ENCODE results near the gene RILPL1. TPM values are rescaled to one million over a fixed set of nuclear protein-coding genes. Genes with fewer than 3 reads are reported as not detected.
"Not testable (repeated sequence)": the region's sequence is repeated elsewhere in the genome, so short reads cannot be mapped to it uniquely, and the experiment has no call there.

RILPL1 gene
- total RNA-seq, 2 experiments from 2014 or later: 0.38 to 0.86 TPM

GRCh38 chr12:123453165-123453564 is 80.4 kb downstream of the RILPL1 start:
- Histone ChIP-seq H2AFZ (ENCODE audit: low read length) (no peak overlapping the region), H3K36me3 (ENCODE audit: insufficient read depth, low read length) (no peaks in the 10 kb centered on the region), H3K79me2 (ENCODE audit: insufficient read depth, low read depth, low read length) (no peaks in the 10 kb centered on the region), H3K4me3 (ENCODE audit: low read depth, low read length, poor library complexity, severe bottlenecking) (no peak overlapping the region), H4K20me1 (ENCODE audit: insufficient read depth, low read length) (no peaks in the 10 kb centered on the region), H3K4me1 (ENCODE audit: insufficient read depth, low read length, poor library complexity, severe bottlenecking) (peaks cover 5% of the 10 kb centered on the region), H3K27ac (ENCODE audit: low read depth, low read length, poor library complexity, severe bottlenecking) (no peak overlapping the region), H3K9me3 (ENCODE audit: low read length) (no peaks in the 10 kb centered on the region), H3K4me2 (ENCODE audit: low read length) (no peak overlapping the region), H3K9me2 (ENCODE audit: insufficient read depth, low read length) (no peaks in the 10 kb centered on the region)
- CTCF ChIA-PET (ENCODE audit: unreplicated experiment): no interaction called here
- DNase-seq (ENCODE audit: low spot score): no peak
- BruUV-seq (replicated peaks): no TSS peak
- POLR2A ChIA-PET: no interaction called here
- TF ChIP-seq CTCF (conservative IDR thresholded peaks at IDR 0.05; ENCODE audit: low read length) (no peak), EZH2phosphoT487 (IDR thresholded peaks at IDR 0.05; ENCODE audit: borderline replicate concordance, low read depth, low read length) (no peak)
- intact Hi-C loops (cut with micrococcal nuclease; ENCODE audit: unreplicated experiment): no loop called here

- H3K36me3 ChIP-seq (ENCODE audit: insufficient read depth, low read length); H3K4me1 ChIP-seq (ENCODE audit: insufficient read depth, low read length, poor library complexity, severe bottlenecking); H3K4me2 ChIP-seq (ENCODE audit: low read length); H3K9me3 ChIP-seq (ENCODE audit: low read length); H3K79me2 ChIP-seq (ENCODE audit: insufficient read depth, low read depth, low read length); H3K4me3 ChIP-seq (ENCODE audit: low read depth, low read length, poor library complexity, severe bottlenecking); intact Hi-C loops (cut with micrococcal nuclease; ENCODE audit: unreplicated experiment); H3K27ac ChIP-seq (ENCODE audit: low read depth, low read length, poor library complexity, severe bottlenecking); CTCF ChIA-PET (ENCODE audit: unreplicated experiment); H3K9me2 ChIP-seq (ENCODE audit: insufficient read depth, low read length); BruUV-seq (replicated peaks); H2AFZ ChIP-seq (ENCODE audit: low read length); H4K20me1 ChIP-seq (ENCODE audit: insufficient read depth, low read length); DNase-seq (ENCODE audit: low spot score): not testable (repeated sequence)
- POLR2A ChIA-PET: interaction anchor here (0.6 to 0.9 kb wide), 5 partner anchors 25 to 264 kb away, joined by 3 to 5 read pairs (median 4); no protein-coding TSS in a partner anchor
Measured at GRCh38 chr12:123452276-123452550, 81.3 kb downstream of the RILPL1 start.

GRCh38 chr12:123450636-123451035 is 82.9 kb downstream of the RILPL1 start:
- ChIA-PET CTCF (ENCODE audit: unreplicated experiment) (no interaction called here), POLR2A (no interaction called here)
- intact Hi-C loops (cut with micrococcal nuclease; ENCODE audit: unreplicated experiment): no loop called here

More at GRCh38 chr12:123450636-123451035, 82.9 kb downstream of the RILPL1 start:
- BruUV-seq (replicated peaks): no TSS peak
- Histone ChIP-seq H2AFZ (ENCODE audit: low read length) (no peak overlapping the region), H3K9me2 (ENCODE audit: insufficient read depth, low read length) (no peaks in the 10 kb centered on the region), H3K4me3 (ENCODE audit: low read depth, low read length, poor library complexity, severe bottlenecking) (no peak overlapping the region), H3K36me3 (ENCODE audit: insufficient read depth, low read length) (no peaks in the 10 kb centered on the region), H3K79me2 (ENCODE audit: insufficient read depth, low read depth, low read length) (no peaks in the 10 kb centered on the region), H3K4me1 (ENCODE audit: insufficient read depth, low read length, poor library complexity, severe bottlenecking) (peaks cover 16% of the 10 kb centered on the region), H4K20me1 (ENCODE audit: insufficient read depth, low read length) (no peaks in the 10 kb centered on the region), H3K9me3 (ENCODE audit: low read length) (no peaks in the 10 kb centered on the region), H3K27ac (ENCODE audit: low read depth, low read length, poor library complexity, severe bottlenecking) (no peak overlapping the region), H3K4me2 (ENCODE audit: low read length) (no peak overlapping the region)
- TF ChIP-seq EZH2phosphoT487 (IDR thresholded peaks at IDR 0.05; ENCODE audit: borderline replicate concordance, low read depth, low read length) (no peak), CTCF (conservative IDR thresholded peaks at IDR 0.05; ENCODE audit: low read length) (no peak)
- no peak for DNase-seq (ENCODE audit: low spot score)
